ENCODE results near the gene PCED1B.

The PCED1B gene

GRCh38 chr12:47184229-47184628 lies 104.8 kb downstream of the PCED1B start (continued):
- TF ChIP-seq ZNF274 (IDR thresholded peaks at IDR 0.05; ENCODE audit: low read length) (no peak), ZNF274 (tag by site-specific recombination; IDR thresholded peaks at IDR 0.05; ENCODE audit: borderline replicate concordance) (no peak), ZNF155 (tag by site-specific recombination; IDR thresholded peaks at IDR 0.05) (no peak), ZNF521 (tag by site-specific recombination; IDR thresholded peaks at IDR 0.05) (no peak), KLF10 (tag by site-specific recombination; IDR thresholded peaks at IDR 0.05) (no peak)

GRCh38 chr12:47184813-47185212 lies 105.4 kb downstream of the PCED1B start:
- no peaks in the 10 kb centered on the region for H3K9me3 ChIP-seq (ENCODE audit: control insufficient read depth, insufficient read depth, low read depth, low read length)
- no peak for TF ChIP-seq PBX3 (CRISPR knock-in tag; IDR thresholded peaks at IDR 0.05)
- TF ChIP-seq ZNF423 (tag by site-specific recombination; IDR thresholded peaks at IDR 0.05) = no peak
- TF ChIP-seq ZNF155 (tag by site-specific recombination; IDR thresholded peaks at IDR 0.05) = no peak
- no peak for TF ChIP-seq ZNF138 (tag by site-specific recombination; IDR thresholded peaks at IDR 0.05; ENCODE audit: borderline replicate concordance)
- no peak for TF ChIP-seq ZBTB1 (tag by site-specific recombination; IDR thresholded peaks at IDR 0.05)
- no peak for TF ChIP-seq ZNF658 (tag by site-specific recombination; IDR thresholded peaks at IDR 0.05)
- no peak for TF ChIP-seq PRDM2 (tag by site-specific recombination; IDR thresholded peaks at IDR 0.05; ENCODE audit: borderline replicate concordance)
- no peak for TF ChIP-seq ZNF624 (tag by site-specific recombination; IDR thresholded peaks at IDR 0.05)
- no peak for TF ChIP-seq ZNF175 (tag by site-specific recombination; IDR thresholded peaks at IDR 0.05)
- no peak for TF ChIP-seq ZNF10 (tag by site-specific recombination; IDR thresholded peaks at IDR 0.05)
- TF ChIP-seq ZNF311 (tag by site-specific recombination; IDR thresholded peaks at IDR 0.05; ENCODE audit: borderline replicate concordance) = no peak
- TF ChIP-seq BCL6B (tag by site-specific recombination; IDR thresholded peaks at IDR 0.05) = no peak
- no peak for TF ChIP-seq ZNF132 (tag by site-specific recombination; IDR thresholded peaks at IDR 0.05; ENCODE audit: borderline replicate concordance)
- no peak for TF ChIP-seq ZEB2 (tag by site-specific recombination; IDR thresholded peaks at IDR 0.05)
- no peak for TF ChIP-seq PRDM10 (tag by site-specific recombination; IDR thresholded peaks at IDR 0.05)
- no peak for TF ChIP-seq INSM2 (tag by site-specific recombination; IDR thresholded peaks at IDR 0.05)
- no peaks in the 10 kb centered on the region for H3K4me1 ChIP-seq (ENCODE audit: control insufficient read depth, insufficient read depth, low read length)
- H3K4me3 ChIP-seq (ENCODE audit: low read depth, low read length) = no peak overlapping the region
- CTCF ChIA-PET = interaction anchor here (0.7 kb wide), 1 partner anchor 10 kb away, joined by 3 read pairs; no protein-coding TSS in a partner anchor
- POLR2A ChIA-PET = no interaction called here
- H3K36me3 ChIP-seq (ENCODE audit: control insufficient read depth in 2 of 2, insufficient read depth in 1 of 2, low read length in 2 of 2) = no peaks in the 10 kb centered on the region
- H3K27ac ChIP-seq (ENCODE audit: extremely low read depth, low read depth, low read length) = no peak overlapping the region

Measured in HEK293 (cell line).